Neural cell (in vitro differentiated cells): ENCODE results near the gene VSIG8. TPM values are rescaled to one million over a fixed set of nuclear protein-coding genes. Genes with fewer than 3 reads are reported as not detected.

Experiments
- H2AFZ ChIP-seq: fragments of 200-600, 300-800 bp; sonication (generic), shearing (Covaris generic); 2 replicates; pipeline ENCODE4 v1.6.0; 2014; ENCODE audit warnings: low read depth, mild to moderate bottlenecking, antibody characterized with exemption, low read length, moderate library complexity
- H3F3A ChIP-seq: fragments of 200-600 bp; shearing (Covaris generic); 2 replicates; pipeline ENCODE4 v1.6.1; 2016; ENCODE audit warnings: mild to moderate bottlenecking, moderate library complexity, mixed read lengths, antibody characterized with exemption, low read length; ENCODE audit not compliant: insufficient read depth, poor library complexity, severe bottlenecking
- H3K27ac ChIP-seq: fragments of 200-600, 300-800 bp; sonication (generic), shearing (Covaris generic); 2 replicates; pipeline ENCODE4 v1.5.1; 2014; ENCODE audit warnings: mild to moderate bottlenecking, low read length, moderate library complexity
- H3K27me3 ChIP-seq: fragments of 300-800, 200-600 bp; sonication (generic), shearing (Covaris generic); 2 replicates; pipeline ENCODE4 v1.6.0; 2014; ENCODE audit warnings: mild to moderate bottlenecking, low read depth, low read length, moderate library complexity; ENCODE audit not compliant: insufficient read depth
- H3K36me3 ChIP-seq: fragments of 300-800, 200-600 bp; sonication (generic), shearing (Covaris generic); 2 replicates; pipeline ENCODE4 v1.5.1; 2014; ENCODE audit warnings: mild to moderate bottlenecking, antibody characterized with exemption, low read length, moderate library complexity; ENCODE audit not compliant: insufficient read depth
- H3K4me2 ChIP-seq: fragments of 300-800, 200-600 bp; sonication (generic), shearing (Covaris generic); 2 replicates; pipeline ENCODE4 v1.6.0; 2014; ENCODE audit warnings: mild to moderate bottlenecking, low read length
- H3K4me3 ChIP-seq: fragments of 300-800, 200-600 bp; sonication (generic), shearing (Covaris generic); 2 replicates; pipeline ENCODE4 v1.5.1; 2014; ENCODE audit warnings: mild to moderate bottlenecking, low read length, moderate library complexity
- H3K79me2 ChIP-seq: fragments of 200-600 bp; shearing (Covaris generic); replicated peaks from 2 replicates; pipeline ENCODE4 v1.6.0; 2014; ENCODE audit warnings: mild to moderate bottlenecking, low read length, moderate library complexity; ENCODE audit not compliant: insufficient read depth
- H3K9ac ChIP-seq: fragments of 300-800, 200-600 bp; sonication (generic), shearing (Covaris generic); 2 replicates; pipeline ENCODE4 v1.6.1; 2016; ENCODE audit warnings: mild to moderate bottlenecking, low read length, mixed read lengths
- H3K9me2 ChIP-seq: fragments of 200-600 bp; shearing (Covaris generic); 2 replicates; pipeline ENCODE4 v1.6.1; 2016; ENCODE audit warnings: mild to moderate bottlenecking, low read length, mixed read lengths; ENCODE audit not compliant: insufficient read depth
- H3K9me3 ChIP-seq: fragments of 200-600, 300-800 bp; sonication (generic), shearing (Covaris generic); 2 replicates; pipeline ENCODE4 v1.6.1; 2016; ENCODE audit warnings: mild to moderate bottlenecking, mixed run types, low read length, moderate library complexity, mixed read lengths
- H4K20me1 ChIP-seq: fragments of 200-600 bp; shearing (Covaris generic); 2 replicates; pipeline ENCODE4 v1.6.1; 2016; ENCODE audit warnings: mild to moderate bottlenecking, mixed run types; ENCODE audit not compliant: insufficient read depth
- EP300 ChIP-seq: fragments of 450-650 bp; conservative IDR thresholded peaks from 2 replicates; pipeline ENCODE4 v1.6.1; 2014; ENCODE audit warnings: antibody characterized with exemption, mild to moderate bottlenecking, moderate library complexity; ENCODE audit not compliant: poor library complexity, severe bottlenecking
- EZH2 ChIP-seq: fragments of 200-600, 300-800 bp; shearing (Covaris generic), sonication (generic); IDR thresholded peaks from 2 replicates; pipeline ENCODE4 v1.6.1; 2014; ENCODE audit warnings: antibody characterized with exemption, low read length, borderline replicate concordance, mild to moderate bottlenecking; ENCODE audit not compliant: insufficient read depth, poor library complexity, severe bottlenecking
- MXI1 ChIP-seq: fragments of 450-650 bp; conservative IDR thresholded peaks from 2 replicates; pipeline ENCODE4 v1.6.1; 2014; ENCODE audit warnings: antibody characterized with exemption, mild to moderate bottlenecking; ENCODE audit not compliant: poor library complexity, severe bottlenecking
- POLR2AphosphoS5 ChIP-seq: IDR thresholded peaks from 2 replicates; pipeline ENCODE4 v1.6.1; 2012
- RAD21 ChIP-seq: fragments of 450-650 bp; conservative IDR thresholded peaks from 2 replicates; pipeline ENCODE4 v1.6.1; 2014; ENCODE audit warnings: antibody characterized with exemption, mild to moderate bottlenecking, moderate library complexity
- SMC3 ChIP-seq: fragments of 450-650 bp; conservative IDR thresholded peaks from 2 replicates; pipeline ENCODE4 v1.6.1; 2014; ENCODE audit warnings: antibody characterized with exemption, mild to moderate bottlenecking, moderate library complexity; ENCODE audit not compliant: poor library complexity
- TAF1 ChIP-seq: IDR thresholded peaks from 2 replicates; pipeline ENCODE4 v1.6.1; 2012; ENCODE audit warnings: low read depth
- polyA plus RNA-seq: library from polyadenylated mRNA; depleted of rRNA; stranded (reverse); fragments of >200 nt; gene quantifications from 2 replicates; pipeline ENCODE4 v1.2.3, GENCODE V29; 2014
- TF ChIP-seq, protein P1 (sequence below): fragments of 450-650 bp; IDR thresholded peaks from 2 replicates; pipeline ENCODE4 v1.5.1; 2014; ENCODE audit warnings: antibody characterized with exemption, mild to moderate bottlenecking, moderate library complexity; ENCODE audit not compliant: poor library complexity, severe bottlenecking
- TF ChIP-seq, protein P2 (sequence below): IDR thresholded peaks from 2 replicates; pipeline ENCODE4 v1.6.1; 2012; ENCODE audit warnings: borderline replicate concordance

VSIG8 gene
- polyA plus RNA-seq, 1 donor from 2014 or later, result 0.37 TPM

- no peak overlapping the region for H3K27ac ChIP-seq
- TF ChIP-seq EP300 (no peak), SMC3 (no peak), EZH2 (no peak), MXI1 (no peak), RAD21 (no peak), POLR2AphosphoS5 (no peak), TAF1 (no peak)
- TF ChIP-seq, protein P1, sequence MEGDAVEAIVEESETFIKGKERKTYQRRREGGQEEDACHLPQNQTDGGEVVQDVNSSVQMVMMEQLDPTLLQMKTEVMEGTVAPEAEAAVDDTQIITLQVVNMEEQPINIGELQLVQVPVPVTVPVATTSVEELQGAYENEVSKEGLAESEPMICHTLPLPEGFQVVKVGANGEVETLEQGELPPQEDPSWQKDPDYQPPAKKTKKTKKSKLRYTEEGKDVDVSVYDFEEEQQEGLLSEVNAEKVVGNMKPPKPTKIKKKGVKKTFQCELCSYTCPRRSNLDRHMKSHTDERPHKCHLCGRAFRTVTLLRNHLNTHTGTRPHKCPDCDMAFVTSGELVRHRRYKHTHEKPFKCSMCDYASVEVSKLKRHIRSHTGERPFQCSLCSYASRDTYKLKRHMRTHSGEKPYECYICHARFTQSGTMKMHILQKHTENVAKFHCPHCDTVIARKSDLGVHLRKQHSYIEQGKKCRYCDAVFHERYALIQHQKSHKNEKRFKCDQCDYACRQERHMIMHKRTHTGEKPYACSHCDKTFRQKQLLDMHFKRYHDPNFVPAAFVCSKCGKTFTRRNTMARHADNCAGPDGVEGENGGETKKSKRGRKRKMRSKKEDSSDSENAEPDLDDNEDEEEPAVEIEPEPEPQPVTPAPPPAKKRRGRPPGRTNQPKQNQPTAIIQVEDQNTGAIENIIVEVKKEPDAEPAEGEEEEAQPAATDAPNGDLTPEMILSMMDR, result no peak
- TF ChIP-seq, protein P2, sequence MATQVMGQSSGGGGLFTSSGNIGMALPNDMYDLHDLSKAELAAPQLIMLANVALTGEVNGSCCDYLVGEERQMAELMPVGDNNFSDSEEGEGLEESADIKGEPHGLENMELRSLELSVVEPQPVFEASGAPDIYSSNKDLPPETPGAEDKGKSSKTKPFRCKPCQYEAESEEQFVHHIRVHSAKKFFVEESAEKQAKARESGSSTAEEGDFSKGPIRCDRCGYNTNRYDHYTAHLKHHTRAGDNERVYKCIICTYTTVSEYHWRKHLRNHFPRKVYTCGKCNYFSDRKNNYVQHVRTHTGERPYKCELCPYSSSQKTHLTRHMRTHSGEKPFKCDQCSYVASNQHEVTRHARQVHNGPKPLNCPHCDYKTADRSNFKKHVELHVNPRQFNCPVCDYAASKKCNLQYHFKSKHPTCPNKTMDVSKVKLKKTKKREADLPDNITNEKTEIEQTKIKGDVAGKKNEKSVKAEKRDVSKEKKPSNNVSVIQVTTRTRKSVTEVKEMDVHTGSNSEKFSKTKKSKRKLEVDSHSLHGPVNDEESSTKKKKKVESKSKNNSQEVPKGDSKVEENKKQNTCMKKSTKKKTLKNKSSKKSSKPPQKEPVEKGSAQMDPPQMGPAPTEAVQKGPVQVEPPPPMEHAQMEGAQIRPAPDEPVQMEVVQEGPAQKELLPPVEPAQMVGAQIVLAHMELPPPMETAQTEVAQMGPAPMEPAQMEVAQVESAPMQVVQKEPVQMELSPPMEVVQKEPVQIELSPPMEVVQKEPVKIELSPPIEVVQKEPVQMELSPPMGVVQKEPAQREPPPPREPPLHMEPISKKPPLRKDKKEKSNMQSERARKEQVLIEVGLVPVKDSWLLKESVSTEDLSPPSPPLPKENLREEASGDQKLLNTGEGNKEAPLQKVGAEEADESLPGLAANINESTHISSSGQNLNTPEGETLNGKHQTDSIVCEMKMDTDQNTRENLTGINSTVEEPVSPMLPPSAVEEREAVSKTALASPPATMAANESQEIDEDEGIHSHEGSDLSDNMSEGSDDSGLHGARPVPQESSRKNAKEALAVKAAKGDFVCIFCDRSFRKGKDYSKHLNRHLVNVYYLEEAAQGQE, result no peak
- H3K4me2 ChIP-seq, result no peak overlapping the region
- no peaks in the 10 kb centered on the region for H3K36me3 ChIP-seq
- H2AFZ ChIP-seq, result no peak overlapping the region
- no peaks in the 10 kb centered on the region for H4K20me1 ChIP-seq
- H3K9me3 ChIP-seq, result no peaks in the 10 kb centered on the region
- no peaks in the 10 kb centered on the region for H3F3A ChIP-seq
- H3K79me2 ChIP-seq, result no peaks in the 10 kb centered on the region
- H3K4me3 ChIP-seq, result no peak overlapping the region
- peaks cover 58% of the 10 kb centered on the region for H3K27me3 ChIP-seq
- no peaks in the 10 kb centered on the region for H3K9me2 ChIP-seq
- no peak overlapping the region for H3K9ac ChIP-seq
Observed at GRCh38 chr1:159848326-159848725, 14.1 kb downstream of the VSIG8 start.

DNA sequence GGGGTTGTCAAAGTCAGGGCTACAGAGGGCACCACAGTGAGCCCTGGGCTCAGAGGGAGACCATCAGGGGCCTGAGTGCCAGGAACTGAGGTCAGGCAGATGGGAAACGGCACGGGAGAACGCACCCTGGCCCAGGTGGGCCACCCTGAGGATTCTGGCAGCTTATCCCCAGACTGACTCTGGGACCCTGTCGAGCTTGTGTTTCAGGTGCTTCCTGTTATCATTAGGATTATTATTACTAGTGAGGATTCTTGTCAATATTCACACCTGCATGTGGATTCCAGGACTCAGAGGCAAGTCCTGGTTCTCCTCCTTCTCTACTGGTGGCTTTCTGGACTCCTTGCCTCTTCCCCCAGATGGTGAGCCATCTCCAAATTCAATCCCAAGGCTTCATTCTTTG, 15.2 kb downstream of the VSIG8 start:
- Histone ChIP-seq H3K9me3 (no peaks in the 10 kb centered on the region), H3K36me3 (no peaks in the 10 kb centered on the region), H3F3A (no peaks in the 10 kb centered on the region), H2AFZ (no peak overlapping the region), H3K9me2 (no peaks in the 10 kb centered on the region), H4K20me1 (no peaks in the 10 kb centered on the region), H3K4me2 (no peak overlapping the region), H3K27ac (no peak overlapping the region), H3K4me3 (no peak overlapping the region), H3K79me2 (no peaks in the 10 kb centered on the region), H3K27me3 (peaks cover 47% of the 10 kb centered on the region), H3K9ac (no peak overlapping the region)
- TF ChIP-seq TAF1 (no peak), POLR2AphosphoS5 (no peak), MXI1 (no peak), SMC3 (no peak), RAD21 (no peak), EP300 (no peak)
- TF ChIP-seq, protein P1, result no peak
- TF ChIP-seq, protein P2, result no peak
